ENCODE results near the gene KRTAP5-5. TPM values are rescaled to one million over a fixed set of nuclear protein-coding genes. Genes with fewer than 3 reads are reported as not detected.

The KRTAP5-5 gene
- total and polyA plus RNA-seq, 4 donors: not detected

DNA sequence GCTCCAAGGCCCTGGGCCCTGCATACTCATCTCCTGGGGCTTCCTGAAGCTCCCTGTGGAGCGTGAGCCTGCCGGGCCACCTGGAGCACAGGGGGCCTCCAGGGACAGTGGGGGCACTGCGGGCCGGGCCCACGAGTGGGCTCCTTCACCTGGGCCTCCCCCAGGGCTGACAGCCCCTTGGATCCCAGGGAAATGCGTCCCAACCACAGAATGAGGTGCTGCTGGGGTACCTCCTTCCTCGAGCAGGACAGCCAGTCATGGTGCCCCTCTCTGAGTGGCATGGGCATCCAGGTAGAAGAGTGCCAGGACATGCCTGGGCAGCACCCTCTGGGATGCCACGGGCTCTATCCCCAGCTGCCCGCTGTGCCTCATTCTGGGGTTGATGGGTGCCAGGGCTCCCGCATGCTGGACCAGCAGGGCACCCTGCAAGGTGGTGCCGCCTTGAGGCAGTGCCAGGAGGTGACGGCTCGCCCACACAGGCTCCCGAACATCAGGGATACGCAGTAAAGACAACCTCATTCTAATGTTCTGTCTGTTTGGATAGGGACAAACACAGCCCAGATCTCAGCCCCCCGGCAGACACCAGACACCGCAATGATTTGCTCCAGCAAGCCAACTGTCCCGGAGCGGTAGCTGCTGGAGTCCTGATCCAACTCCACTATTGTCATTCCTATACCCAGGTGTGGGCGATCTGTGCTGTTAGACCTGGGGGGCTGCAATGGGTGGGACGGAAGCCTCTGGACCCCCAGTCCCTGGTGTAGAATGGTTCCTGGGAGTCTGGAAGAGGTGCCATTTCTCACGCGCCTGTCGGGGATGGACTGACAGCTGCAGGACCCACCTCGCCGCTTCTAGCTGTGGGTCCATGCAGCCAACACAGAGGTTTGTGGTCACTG, 25.8 kb downstream of the KRTAP5-5 start:
- Histone ChIP-seq H3K9ac (ENCODE audit: low read depth in 1 of 2, low read length in 2 of 2) (peak overlapping the region; percentile 8 to 19), H3K27ac (ENCODE audit: low read depth in 1 of 2, low read length in 2 of 2) (peak overlapping the region; percentile 76 to 89), H3K36me3 (ENCODE audit: control insufficient read depth in 4 of 4, insufficient read depth in 3 of 4, low read depth in 1 of 4, low read length in 3 of 4) (no peaks in the 10 kb centered on the region), H3K4me3 (ENCODE audit: low read depth in 1 of 3, low read length in 3 of 3) (no peak overlapping the region), H3K27me3 (ENCODE audit: control insufficient read depth in 4 of 4, insufficient read depth in 4 of 4, low read length in 3 of 4) (no peaks in the 10 kb centered on the region), H3K9me3 (ENCODE audit: control insufficient read depth in 4 of 4, low read length in 3 of 4) (no peaks in the 10 kb centered on the region), H3K4me1 (ENCODE audit: control insufficient read depth in 4 of 4, insufficient read depth in 4 of 4, low read length in 3 of 4) (peaks cover 24 to 52% (median 44%) of the 10 kb centered on the region in 4 donors)
- no peak for DNase-seq (ENCODE audit: low spot score)
- no peak for TF ChIP-seq SP1 (IDR thresholded peaks at IDR 0.05)
- no peak for TF ChIP-seq FOXA1 (IDR thresholded peaks at IDR 0.05)
- no peak for TF ChIP-seq TAF1 (conservative IDR thresholded peaks at IDR 0.05)
- TF ChIP-seq RAD21 (IDR thresholded peaks at IDR 0.05): no peak
- TF ChIP-seq CTCF (IDR thresholded peaks at IDR 0.05; ENCODE audit: low read depth, low read length, missing input control): no peak
- no peak for TF ChIP-seq YY1 (IDR thresholded peaks at IDR 0.05)
- no peak for TF ChIP-seq REST (IDR thresholded peaks at IDR 0.05)
- TF ChIP-seq ATF3 (IDR thresholded peaks at IDR 0.05): no peak
- no peak for TF ChIP-seq JUND (IDR thresholded peaks at IDR 0.05)
- TF ChIP-seq GABPA (IDR thresholded peaks at IDR 0.05 in 1 of 2, conservative IDR thresholded peaks at IDR 0.05 in 1 of 2): no peak
- TF ChIP-seq HNF4G (IDR thresholded peaks at IDR 0.05): no peak
- TF ChIP-seq, protein P1, sequence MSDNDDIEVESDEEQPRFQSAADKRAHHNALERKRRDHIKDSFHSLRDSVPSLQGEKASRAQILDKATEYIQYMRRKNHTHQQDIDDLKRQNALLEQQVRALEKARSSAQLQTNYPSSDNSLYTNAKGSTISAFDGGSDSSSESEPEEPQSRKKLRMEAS (IDR thresholded peaks at IDR 0.05): no peak
- no peak for TF ChIP-seq EGR1 (IDR thresholded peaks at IDR 0.05; ENCODE audit: low read depth in 2 of 2)
- no peak for TF ChIP-seq FOXA2 (IDR thresholded peaks at IDR 0.05)
- no peak for TF ChIP-seq ZBTB33 (IDR thresholded peaks at IDR 0.05)
- TF ChIP-seq NR2F2 (IDR thresholded peaks at IDR 0.05): no peak
- 79% methylated on average over 26 of the region's 26 CpGs for whole genome bisulfite sequencing
